Measurements from ENCODE around the gene GJB4. TPM values are rescaled to one million over a fixed set of nuclear protein-coding genes. Genes with fewer than 3 reads are reported as not detected.

The GJB4 gene
- polyA plus RNA-seq, 1 donor from 2014 or later: not detected

DNA sequence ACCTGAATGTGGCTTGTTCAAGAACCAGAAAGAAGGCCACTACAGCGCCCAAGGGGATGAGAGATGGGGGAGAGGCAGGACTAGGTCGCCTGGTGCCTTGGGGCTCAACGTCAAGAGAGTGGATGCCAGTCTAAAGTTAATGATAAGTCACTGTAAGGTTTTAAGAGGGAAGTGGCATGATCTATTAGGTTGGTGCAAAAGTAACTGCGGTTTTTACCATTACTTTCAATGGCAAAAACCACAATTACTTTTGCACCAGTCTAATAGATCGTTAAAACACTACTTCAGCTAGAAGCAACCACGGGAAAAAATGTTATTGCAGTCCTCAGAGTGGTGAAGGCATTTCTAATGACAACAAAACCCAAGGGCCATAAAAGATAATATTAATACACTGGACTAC is 18.8 kb downstream of the GJB4 start:
- Histone ChIP-seq H3K36me3 (ENCODE audit: insufficient read depth, low read length) (no peaks in the 10 kb centered on the region), H3K4me3 (ENCODE audit: low read length) (no peak overlapping the region), H3K27ac (ENCODE audit: low read length) (no peak overlapping the region), H3K4me2 (ENCODE audit: low read length) (no peak overlapping the region), H2AFZ (ENCODE audit: low read depth, low read length) (no peak overlapping the region), H3K9ac (ENCODE audit: low read length) (no peak overlapping the region), H3F3A (ENCODE audit: insufficient read depth, low read length, poor library complexity, severe bottlenecking) (no peaks in the 10 kb centered on the region), H3K9me3 (ENCODE audit: low read length) (no peaks in the 10 kb centered on the region), H4K20me1 (ENCODE audit: insufficient read depth) (no peaks in the 10 kb centered on the region), H3K79me2 (replicated peaks; ENCODE audit: insufficient read depth, low read length) (no peaks in the 10 kb centered on the region), H3K27me3 (ENCODE audit: insufficient read depth, low read depth, low read length) (peaks cover 40% of the 10 kb centered on the region), H3K9me2 (ENCODE audit: insufficient read depth, low read length) (no peaks in the 10 kb centered on the region)
- TF ChIP-seq SMC3 (conservative IDR thresholded peaks at IDR 0.05; ENCODE audit: poor library complexity): no peak
- TF ChIP-seq RAD21 (conservative IDR thresholded peaks at IDR 0.05): no peak
- no peak for TF ChIP-seq TAF1 (IDR thresholded peaks at IDR 0.05; ENCODE audit: low read depth)
- TF ChIP-seq EZH2 (IDR thresholded peaks at IDR 0.05; ENCODE audit: borderline replicate concordance, insufficient read depth, low read length, poor library complexity, severe bottlenecking): no peak
- TF ChIP-seq EP300 (conservative IDR thresholded peaks at IDR 0.05; ENCODE audit: poor library complexity, severe bottlenecking): no peak
- no peak for TF ChIP-seq REST (IDR thresholded peaks at IDR 0.05; ENCODE audit: borderline replicate concordance)
- no peak for TF ChIP-seq CTCF (IDR thresholded peaks at IDR 0.05; ENCODE audit: poor library complexity, severe bottlenecking)
- no peak for TF ChIP-seq MXI1 (conservative IDR thresholded peaks at IDR 0.05; ENCODE audit: poor library complexity, severe bottlenecking)
- TF ChIP-seq POLR2AphosphoS5 (IDR thresholded peaks at IDR 0.05): no peak

GRCh38 chr1:34779005-34779404 is 19.5 kb downstream of the GJB4 start:
- H3K4me3 ChIP-seq (ENCODE audit: low read length): no peak overlapping the region
- no peaks in the 10 kb centered on the region for H3F3A ChIP-seq (ENCODE audit: insufficient read depth, low read length, poor library complexity, severe bottlenecking)
- H3K9me2 ChIP-seq (ENCODE audit: insufficient read depth, low read length): no peaks in the 10 kb centered on the region
- no peaks in the 10 kb centered on the region for H3K9me3 ChIP-seq (ENCODE audit: low read length)
- H4K20me1 ChIP-seq (ENCODE audit: insufficient read depth): no peaks in the 10 kb centered on the region
- H3K9ac ChIP-seq (ENCODE audit: low read length): no peak overlapping the region
- TF ChIP-seq MXI1 (conservative IDR thresholded peaks at IDR 0.05; ENCODE audit: poor library complexity, severe bottlenecking) (no peak), TAF1 (IDR thresholded peaks at IDR 0.05; ENCODE audit: low read depth) (no peak), POLR2AphosphoS5 (IDR thresholded peaks at IDR 0.05) (no peak), RAD21 (conservative IDR thresholded peaks at IDR 0.05) (no peak), REST (IDR thresholded peaks at IDR 0.05; ENCODE audit: borderline replicate concordance) (no peak)
- H3K36me3 ChIP-seq (ENCODE audit: insufficient read depth, low read length): no peaks in the 10 kb centered on the region
- H2AFZ ChIP-seq (ENCODE audit: low read depth, low read length): no peak overlapping the region
- no peak overlapping the region for H3K27ac ChIP-seq (ENCODE audit: low read length)
- no peak overlapping the region for H3K4me2 ChIP-seq (ENCODE audit: low read length)
- H3K27me3 ChIP-seq (ENCODE audit: insufficient read depth, low read depth, low read length): peaks cover 44% of the 10 kb centered on the region
- H3K79me2 ChIP-seq (replicated peaks; ENCODE audit: insufficient read depth, low read length): no peaks in the 10 kb centered on the region
